HepG2 (cell line): Measurements from ENCODE around the gene FDXR. TPM values are rescaled to one million over a fixed set of nuclear protein-coding genes. Genes with fewer than 3 reads are reported as not detected.

Experiments
- polyA plus RNA-seq, 8 experiments: library from polyadenylated mRNA; depleted of rRNA in 3 of 8; stranded (reverse) in 7 of 8; unstranded in 1 of 8; fragments of >200 nt; fragmentation: Illumina TruSeq in 4 of 8; extraction: Trizol in 4 of 8; gene quantifications; 2 replicates each; pipeline versions ENCODE4 v1.2.1 to v1.2.3, GENCODE V29; 2011 to 2016; ENCODE audit warnings: low read depth in 4 of 8, missing spikeins in 1 of 8, mixed read lengths in 1 of 8; ENCODE audit not compliant: insufficient read depth in 1 of 8
- total RNA-seq, 5 experiments: library from RNA; depleted of rRNA; stranded (reverse); fragments of >200 nt; fragmentation: Illumina TruSeq; extraction: Trizol; gene quantifications; 2 replicates each; pipeline ENCODE4 v1.2.3, GENCODE V29; 2016; ENCODE audit warnings: low read depth in 1 of 5

Gene FDXR
- total and polyA plus RNA-seq, 2 of the 13 experiments (the other 11 are each of a cell fraction or from before 2014, with no cell fraction given) = 23.4 to 116 TPM

Other genes with a start within 250 kb of the FDXR start
- gene CD300E, start 249.3 kb downstream of the FDXR start, total RNA-seq (2016; rRNA removed; fragmentation: Illumina TruSeq; extraction: Trizol) = not detected in 2 replicates
- gene CD300E, start 249.3 kb downstream of the FDXR start, polyA plus RNA-seq (2011; rRNA removed) = not detected in 2 replicates
- not detected in 2 replicates for gene CD300LF, start 160.1 kb downstream of the FDXR start, total RNA-seq (2016; rRNA removed; fragmentation: Illumina TruSeq; extraction: Trizol)
- gene CD300LF, start 160.1 kb downstream of the FDXR start, polyA plus RNA-seq (2011; rRNA removed) = not detected in 2 replicates
- gene RAB37, start 135.7 kb downstream of the FDXR start, total RNA-seq (2016; rRNA removed; fragmentation: Illumina TruSeq; extraction: Trizol) = 0.91 and 1.1 TPM in 2 replicates
- gene RAB37, start 135.7 kb downstream of the FDXR start, polyA plus RNA-seq (2011; rRNA removed) = 3.7 and 4.7 TPM in 2 replicates
- gene NHERF1, start 124.4 kb downstream of the FDXR start, total RNA-seq (2016; rRNA removed; fragmentation: Illumina TruSeq; extraction: Trizol) = 138 and 169 TPM in 2 replicates
- 266 and 269 TPM in 2 replicates for gene NHERF1, start 124.4 kb downstream of the FDXR start, polyA plus RNA-seq (2011; rRNA removed)
- 37.6 and 44.2 TPM in 2 replicates for gene NAT9, start 96.6 kb downstream of the FDXR start, total RNA-seq (2016; rRNA removed; fragmentation: Illumina TruSeq; extraction: Trizol)
- gene NAT9, start 96.6 kb downstream of the FDXR start, polyA plus RNA-seq (2011; rRNA removed) = 39.7 and 49.8 TPM in 2 replicates
- gene GRIN2C, start 13.1 kb downstream of the FDXR start, total RNA-seq (2016; rRNA removed; fragmentation: Illumina TruSeq; extraction: Trizol) = 0.11 TPM in 1 of 2 replicates, not detected in the other
- gene GRIN2C, start 13.1 kb downstream of the FDXR start, polyA plus RNA-seq (2011; rRNA removed) = 0.03 and 0.07 TPM in 2 replicates
- gene FADS6, start 20.6 kb upstream of the FDXR start, total RNA-seq (2016; rRNA removed; fragmentation: Illumina TruSeq; extraction: Trizol) = 0.11 TPM in 1 of 2 replicates, not detected in the other
- gene FADS6, start 20.6 kb upstream of the FDXR start, polyA plus RNA-seq (2011; rRNA removed) = 0.11 and 0.20 TPM in 2 replicates
- 0.04 TPM in 1 of 2 replicates, not detected in the other for gene USH1G, start 50.3 kb upstream of the FDXR start, total RNA-seq (2016; rRNA removed; fragmentation: Illumina TruSeq; extraction: Trizol)
- gene USH1G, start 50.3 kb upstream of the FDXR start, polyA plus RNA-seq (2011; rRNA removed) = not detected in 2 replicates
- gene OTOP2, start 51.3 kb upstream of the FDXR start, total RNA-seq (2016; rRNA removed; fragmentation: Illumina TruSeq; extraction: Trizol) = not detected in 2 replicates
- gene OTOP2, start 51.3 kb upstream of the FDXR start, polyA plus RNA-seq (2011; rRNA removed) = not detected in 2 replicates
- not detected in 2 replicates for gene OTOP3, start 62.9 kb upstream of the FDXR start, total RNA-seq (2016; rRNA removed; fragmentation: Illumina TruSeq; extraction: Trizol)
- not detected in 2 replicates for gene OTOP3, start 62.9 kb upstream of the FDXR start, polyA plus RNA-seq (2011; rRNA removed)
- 1.7 and 2.1 TPM in 2 replicates for gene HID1, start 99.8 kb upstream of the FDXR start, total RNA-seq (2016; rRNA removed; fragmentation: Illumina TruSeq; extraction: Trizol)
- gene HID1, start 99.8 kb upstream of the FDXR start, polyA plus RNA-seq (2011; rRNA removed) = 10.6 and 17.1 TPM in 2 replicates
- 1.9 and 2.1 TPM in 2 replicates for gene CDR2L, start 114.6 kb upstream of the FDXR start, total RNA-seq (2016; rRNA removed; fragmentation: Illumina TruSeq; extraction: Trizol)
- gene CDR2L, start 114.6 kb upstream of the FDXR start, polyA plus RNA-seq (2011; rRNA removed) = 1.9 and 2.1 TPM in 2 replicates
- 68.9 and 101 TPM in 2 replicates for gene MRPL58, start 139.7 kb upstream of the FDXR start, total RNA-seq (2016; rRNA removed; fragmentation: Illumina TruSeq; extraction: Trizol)
- 39.7 and 44.9 TPM in 2 replicates for gene MRPL58, start 139.7 kb upstream of the FDXR start, polyA plus RNA-seq (2011; rRNA removed)
- 428 and 565 TPM in 2 replicates for gene ATP5PD, start 174.0 kb upstream of the FDXR start, total RNA-seq (2016; rRNA removed; fragmentation: Illumina TruSeq; extraction: Trizol)
- gene ATP5PD, start 174.0 kb upstream of the FDXR start, polyA plus RNA-seq (2011; rRNA removed) = 151 and 158 TPM in 2 replicates
- gene KCTD2, start 174.2 kb upstream of the FDXR start, total RNA-seq (2016; rRNA removed; fragmentation: Illumina TruSeq; extraction: Trizol) = 27.5 and 28.3 TPM in 2 replicates
- gene KCTD2, start 174.2 kb upstream of the FDXR start, polyA plus RNA-seq (2011; rRNA removed) = 32.6 and 35.2 TPM in 2 replicates
- 0.42 and 0.69 TPM in 2 replicates for gene SLC16A5, start 215.0 kb upstream of the FDXR start, total RNA-seq (2016; rRNA removed; fragmentation: Illumina TruSeq; extraction: Trizol)
- gene SLC16A5, start 215.0 kb upstream of the FDXR start, polyA plus RNA-seq (2011; rRNA removed) = 5.6 and 10.9 TPM in 2 replicates
- 4.2 and 4.4 TPM in 2 replicates for gene ARMC7, start 237.0 kb upstream of the FDXR start, total RNA-seq (2016; rRNA removed; fragmentation: Illumina TruSeq; extraction: Trizol)
- gene ARMC7, start 237.0 kb upstream of the FDXR start, polyA plus RNA-seq (2011; rRNA removed) = 3.9 and 5.1 TPM in 2 replicates